Transverse colon (tissue), 4 donors: ENCODE data around the gene KNDC1. TPM values are rescaled to one million over a fixed set of nuclear protein-coding genes. Genes with fewer than 3 reads are reported as not detected.

ENCODE experiments used
- DNase-seq: peaks from one replicate; pipeline ENCODE4 v3.0.0-alpha.2; 2019
- H3K27ac ChIP-seq, 4 donors: fragments of 200-600 bp; sonication (generic); 2 replicates each; pipeline ENCODE4 v1.5.1; 2016 to 2018; ENCODE audit warnings: inconsistent platforms in 4 of 4
- H3K27me3 ChIP-seq: fragments of 200-600 bp; sonication (generic); 2 replicates; pipeline ENCODE4 v1.5.1; 2017; ENCODE audit warnings: inconsistent platforms
- H3K36me3 ChIP-seq, 4 donors: fragments of 200-600 bp; sonication (generic); 2 replicates each; pipeline ENCODE4 v1.5.1; 2017 to 2019; ENCODE audit warnings: inconsistent platforms in 4 of 4
- H3K4me1 ChIP-seq, 4 donors: fragments of 200-600 bp; sonication (generic); 2 replicates each; pipeline ENCODE4 v1.5.1; 2017 to 2020; ENCODE audit warnings: inconsistent platforms in 4 of 4
- H3K4me3 ChIP-seq, 4 donors: fragments of 200-600 bp; sonication (generic); 1 replicate in 1 of 4; 2 replicates in 3 of 4; pipeline versions ENCODE4 v1.5.1 to v1.6.1; 2017 to 2019; ENCODE audit warnings: inconsistent platforms in 4 of 4
- H3K9me3 ChIP-seq, 2 donors: fragments of 200-600 bp; sonication (generic); 2 replicates each; pipeline ENCODE4 v1.5.1; 2017 to 2019; ENCODE audit warnings: inconsistent platforms in 2 of 2
- EP300 ChIP-seq: sonication (generic); formaldehyde crosslinking; IDR thresholded peaks from one replicate; pipeline ENCODE4 v1.6.1; 2017; ENCODE audit warnings: antibody characterized with exemption, low read depth
- POLR2A ChIP-seq: fragments of 450-650 bp; IDR thresholded peaks from one replicate; pipeline ENCODE4 v1.6.1; 2016; ENCODE audit warnings: antibody characterized with exemption, mild to moderate bottlenecking, moderate library complexity
- POLR2AphosphoS5 ChIP-seq, 3 donors: sonication (generic); formaldehyde crosslinking; IDR thresholded peaks; one replicate each; pipeline ENCODE4 v1.6.1; 2016; ENCODE audit warnings: antibody characterized with exemption in 3 of 3
- WGBS, 2 donors: methylation state at CpG; one replicate each; pipeline ENCODE4 v1.1.5; 2018; ENCODE audit warnings: low coverage in 1 of 2; 5-methylcytosine and 5-hydroxymethylcytosine counted together
- in situ Hi-C, 4 donors: fragments of 200-750 bp; cut with MboI; loops; one replicate each; pipeline versions ENCODE4 v1.15.0 to v1.15.1; 2017; ENCODE audit warnings: low sequenced_read_pairs in 3 of 4, low pct_ligation_motif_present in 1 of 4, low pct_unique_long_range_greater_than_20kb in 1 of 4
- intact Hi-C: fragments of 100-400 bp; cut with DNase I; formaldehyde crosslinking; loops from one replicate; pipeline ENCODE4 v1.15.1; 2023; ENCODE audit warnings: low total_unique reads
- total RNA-seq, 4 donors: library from RNA; depleted of rRNA; stranded (reverse); fragments of >200 nt; gene quantifications; one replicate each; pipeline ENCODE4 v1.1.0, GENCODE V29; 2016
- TF ChIP-seq, protein P1 (sequence below), 5 experiments: fragments of 200-600 bp in 3 of 5; fragments of 450-650 bp in 2 of 5; sonication (generic) in 3 of 5; IDR thresholded peaks; 1 replicate in 2 of 5; 2 replicates in 3 of 5; pipeline ENCODE4 v1.5.1; 2016 to 2017; ENCODE audit warnings: antibody characterized with exemption in 5 of 5, inconsistent platforms in 3 of 5, mild to moderate bottlenecking in 2 of 5, moderate library complexity in 1 of 5

KNDC1 gene
- total RNA-seq, 4 donors from 2014 or later: 0.14 to 1.2 TPM; not detected in 2

DNA sequence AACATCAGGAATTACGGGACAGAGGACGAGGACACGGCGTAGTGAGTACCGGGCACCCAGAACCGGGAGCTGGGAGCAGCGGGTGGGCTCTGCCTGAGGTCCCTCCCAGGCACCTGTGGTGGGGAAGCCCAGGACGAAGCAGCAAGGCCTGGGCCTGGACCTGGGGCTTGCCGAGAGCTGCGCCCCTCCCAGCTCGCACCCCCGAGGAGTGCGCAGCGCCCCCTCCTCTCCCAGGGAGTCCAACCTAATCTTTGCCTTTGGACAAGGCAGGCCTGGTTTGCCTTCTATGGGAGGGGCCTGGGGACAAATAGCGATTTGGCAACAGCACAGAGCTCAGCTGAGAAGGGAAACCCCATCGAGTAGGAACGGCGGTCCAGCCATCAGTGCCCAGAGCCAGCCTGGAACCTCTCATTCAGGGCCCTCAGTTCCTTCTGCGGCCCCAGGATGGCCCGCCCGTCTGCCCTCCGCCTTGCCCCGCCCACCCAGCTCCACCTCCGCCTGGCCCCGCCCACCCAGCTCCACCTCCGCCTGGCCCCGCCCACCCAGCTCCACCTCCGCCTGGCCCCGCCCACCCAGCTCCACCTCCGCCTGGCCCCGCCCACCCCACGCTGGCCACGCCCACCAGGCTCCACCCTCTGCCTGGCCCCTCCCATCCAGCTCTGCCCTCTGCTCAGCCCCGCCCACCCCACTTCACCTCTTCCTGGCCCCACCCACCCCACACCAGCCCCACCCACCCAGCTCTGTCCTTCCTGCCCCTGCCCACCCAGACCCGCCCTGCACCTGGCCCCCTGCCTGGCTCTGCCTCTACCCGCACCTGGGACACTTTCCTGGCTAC is 32.5 kb upstream of the KNDC1 start:
- Histone ChIP-seq H3K27ac (no peak overlapping the region), H3K27me3 (peaks cover 25% of the 10 kb centered on the region), H3K4me1 (no peaks in the 10 kb centered on the region), H3K9me3 (no peaks in the 10 kb centered on the region), H3K4me3 (no peak overlapping the region), H3K36me3 (no peaks in the 10 kb centered on the region)
- in situ Hi-C loops: no loop called here
- peak; percentile 7 for DNase-seq
- TF ChIP-seq, protein P1, sequence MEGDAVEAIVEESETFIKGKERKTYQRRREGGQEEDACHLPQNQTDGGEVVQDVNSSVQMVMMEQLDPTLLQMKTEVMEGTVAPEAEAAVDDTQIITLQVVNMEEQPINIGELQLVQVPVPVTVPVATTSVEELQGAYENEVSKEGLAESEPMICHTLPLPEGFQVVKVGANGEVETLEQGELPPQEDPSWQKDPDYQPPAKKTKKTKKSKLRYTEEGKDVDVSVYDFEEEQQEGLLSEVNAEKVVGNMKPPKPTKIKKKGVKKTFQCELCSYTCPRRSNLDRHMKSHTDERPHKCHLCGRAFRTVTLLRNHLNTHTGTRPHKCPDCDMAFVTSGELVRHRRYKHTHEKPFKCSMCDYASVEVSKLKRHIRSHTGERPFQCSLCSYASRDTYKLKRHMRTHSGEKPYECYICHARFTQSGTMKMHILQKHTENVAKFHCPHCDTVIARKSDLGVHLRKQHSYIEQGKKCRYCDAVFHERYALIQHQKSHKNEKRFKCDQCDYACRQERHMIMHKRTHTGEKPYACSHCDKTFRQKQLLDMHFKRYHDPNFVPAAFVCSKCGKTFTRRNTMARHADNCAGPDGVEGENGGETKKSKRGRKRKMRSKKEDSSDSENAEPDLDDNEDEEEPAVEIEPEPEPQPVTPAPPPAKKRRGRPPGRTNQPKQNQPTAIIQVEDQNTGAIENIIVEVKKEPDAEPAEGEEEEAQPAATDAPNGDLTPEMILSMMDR (IDR thresholded peaks at IDR 0.05): no peak
- TF ChIP-seq EP300 (no peak), POLR2AphosphoS5 (IDR thresholded peaks at IDR 0.05) (no peak), POLR2A (no peak)
- intact Hi-C loops: loop anchor here (5.0 kb wide), 1 partner anchor 290 kb away; no protein-coding TSS in a partner anchor
- WGBS, 2 donors: 81% methylated on average over 29 of the region's 36 CpGs; no CpG with 5 or more reads in 1 of the 2 donors

DNA sequence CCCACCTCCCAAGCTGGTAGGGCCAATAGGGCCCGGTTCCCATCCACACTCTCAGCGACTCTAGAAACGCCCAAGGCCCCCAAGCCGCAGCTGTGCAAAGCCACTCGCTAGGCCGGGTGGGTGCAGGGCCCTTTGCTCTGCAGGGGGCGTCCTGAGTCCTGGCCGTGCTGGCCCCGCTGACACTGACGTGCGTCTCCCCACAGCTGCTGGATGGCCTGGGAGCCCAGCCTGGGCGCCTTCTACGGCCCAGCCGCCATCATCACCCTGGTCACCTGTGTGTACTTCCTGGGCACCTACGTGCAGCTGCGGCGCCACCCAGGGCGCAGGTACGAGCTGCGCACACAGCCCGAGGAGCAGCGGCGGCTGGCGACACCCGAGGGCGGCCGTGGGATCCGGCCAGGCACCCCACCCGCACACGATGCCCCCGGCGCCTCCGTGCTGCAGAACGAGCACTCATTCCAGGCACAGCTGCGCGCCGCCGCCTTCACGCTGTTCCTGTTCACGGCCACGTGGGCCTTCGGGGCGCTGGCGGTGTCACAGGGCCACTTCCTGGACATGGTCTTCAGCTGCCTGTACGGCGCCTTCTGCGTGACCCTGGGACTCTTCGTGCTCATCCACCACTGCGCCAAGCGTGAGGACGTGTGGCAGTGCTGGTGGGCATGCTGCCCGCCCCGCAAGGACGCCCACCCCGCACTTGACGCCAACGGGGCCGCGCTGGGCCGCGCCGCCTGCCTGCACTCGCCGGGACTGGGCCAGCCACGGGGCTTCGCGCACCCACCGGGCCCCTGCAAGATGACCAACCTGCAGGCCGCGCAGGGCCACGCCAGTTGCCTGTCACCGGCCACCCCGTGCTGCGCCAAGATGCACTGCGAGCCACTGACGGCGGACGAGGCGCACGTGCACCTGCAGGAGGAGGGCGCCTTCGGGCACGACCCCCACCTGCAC is 31.6 kb upstream of the KNDC1 start:
- H3K36me3 ChIP-seq: no peaks in the 10 kb centered on the region
- 99% methylated on average over 67 of the region's 83 CpGs; no CpG with 5 or more reads in 1 of the 2 donors for WGBS, 2 donors
- H3K4me1 ChIP-seq: no peaks in the 10 kb centered on the region
- no peaks in the 10 kb centered on the region for H3K9me3 ChIP-seq
- in situ Hi-C loops: no loop called here
- DNase-seq: peak; percentile 5
- no peak overlapping the region for H3K4me3 ChIP-seq
- no peak overlapping the region for H3K27ac ChIP-seq
- TF ChIP-seq POLR2A (no peak), POLR2AphosphoS5 (IDR thresholded peaks at IDR 0.05) (no peak), EP300 (no peak)
- TF ChIP-seq, protein P1 (IDR thresholded peaks at IDR 0.05): no peak
- intact Hi-C loops: loop anchor here (5.0 kb wide), 1 partner anchor 291 kb away; no protein-coding TSS in a partner anchor
- peaks cover 25% of the 10 kb centered on the region for H3K27me3 ChIP-seq

DNA sequence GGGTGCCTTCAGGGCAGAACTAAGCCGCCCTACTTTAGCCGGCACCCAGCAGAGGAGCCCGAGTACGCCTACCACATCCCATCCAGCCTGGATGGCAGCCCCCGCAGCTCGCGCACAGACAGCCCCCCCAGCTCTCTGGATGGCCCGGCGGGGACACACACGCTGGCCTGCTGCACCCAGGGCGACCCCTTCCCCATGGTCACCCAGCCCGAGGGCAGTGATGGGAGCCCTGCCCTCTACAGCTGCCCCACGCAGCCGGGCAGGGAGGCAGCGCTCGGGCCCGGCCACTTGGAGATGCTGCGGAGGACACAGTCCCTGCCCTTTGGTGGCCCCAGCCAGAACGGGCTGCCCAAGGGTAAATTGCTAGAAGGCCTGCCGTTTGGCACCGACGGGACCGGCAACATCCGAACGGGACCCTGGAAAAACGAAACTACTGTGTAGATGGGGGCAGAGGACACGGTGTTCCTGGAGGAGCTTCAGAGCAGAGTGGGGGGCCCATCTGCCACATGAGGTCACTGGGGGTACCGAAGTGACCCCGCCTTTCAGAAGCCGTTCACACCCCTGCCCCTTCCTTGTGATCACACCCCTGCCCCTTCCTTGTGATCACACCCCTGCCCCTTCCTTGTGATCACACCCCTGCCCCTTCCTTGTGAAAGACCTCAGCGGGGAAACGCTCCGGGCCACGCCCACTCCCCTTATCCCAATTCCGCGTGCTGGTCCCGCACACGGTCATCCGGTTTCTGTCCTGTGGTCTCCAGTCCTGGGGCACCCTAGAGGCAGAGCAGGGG is 30.8 kb upstream of the KNDC1 start:
- in situ Hi-C loops: no loop called here
- Histone ChIP-seq H3K36me3 (no peaks in the 10 kb centered on the region), H3K27ac (no peak overlapping the region), H3K4me3 (no peak overlapping the region), H3K9me3 (no peaks in the 10 kb centered on the region), H3K27me3 (peaks cover 21% of the 10 kb centered on the region), H3K4me1 (no peaks in the 10 kb centered on the region)
- no peak for DNase-seq
- intact Hi-C loops: loop anchor here (5.0 kb wide), 1 partner anchor 292 kb away; no protein-coding TSS in a partner anchor
- WGBS, 2 donors: 77 to 82% methylated on average over 8 to 26 of the region's 39 CpGs
- TF ChIP-seq EP300: no peak

DNA sequence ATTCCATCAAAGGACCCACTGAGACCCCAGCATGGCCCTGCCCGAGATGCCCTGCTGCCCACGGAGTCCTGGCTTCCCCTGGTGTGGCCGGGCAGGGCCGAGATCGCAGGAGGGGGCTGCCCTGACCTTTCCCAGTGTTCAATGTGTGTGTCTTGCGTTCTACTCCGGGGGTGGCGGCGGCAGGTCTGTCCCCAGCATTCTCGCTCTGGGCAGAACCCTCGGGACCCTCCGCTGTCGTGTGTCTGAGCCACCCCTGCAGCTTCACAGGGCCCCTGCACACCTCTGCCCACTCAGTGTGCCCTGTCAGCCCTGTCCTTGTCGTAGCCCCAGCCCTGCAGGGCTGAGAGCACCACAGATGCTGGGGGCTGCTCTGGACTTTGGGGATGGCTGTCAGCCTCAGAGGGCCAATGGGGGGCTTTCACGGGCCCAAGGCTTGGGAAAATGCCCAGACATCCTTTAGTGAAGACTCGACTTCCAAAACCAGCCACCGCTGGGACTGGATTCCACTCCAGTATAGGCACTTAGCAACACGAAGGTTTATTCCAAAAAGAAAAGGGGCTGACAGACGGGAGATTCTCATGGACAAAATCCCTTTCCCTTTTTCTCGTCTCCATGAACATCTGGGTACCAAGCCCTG is 30.0 kb upstream of the KNDC1 start:
- no peaks in the 10 kb centered on the region for H3K4me1 ChIP-seq
- H3K36me3 ChIP-seq: no peaks in the 10 kb centered on the region
- DNase-seq: no peak
- H3K27ac ChIP-seq: no peak overlapping the region
- no peak overlapping the region for H3K4me3 ChIP-seq
- no peaks in the 10 kb centered on the region for H3K9me3 ChIP-seq
- no peak for TF ChIP-seq POLR2AphosphoS5 (IDR thresholded peaks at IDR 0.05)
- TF ChIP-seq EP300: no peak
- no peak for TF ChIP-seq POLR2A
- TF ChIP-seq, protein P1 (IDR thresholded peaks at IDR 0.05): no peak
- H3K27me3 ChIP-seq: peaks cover 14% of the 10 kb centered on the region
- intact Hi-C loops (loop anchor here (5.0 kb wide), 1 partner anchor 293 kb away; no protein-coding TSS in a partner anchor), in situ Hi-C loops (no loop called here)
- WGBS, 2 donors: 14 to 71% methylated on average over 3 to 19 of the region's 20 CpGs
